NCI-H1048 (cell line): ENCODE results near the gene LRRC1.
"Not testable (repeated sequence)": the region's sequence is repeated elsewhere in the genome, so short reads cannot be mapped to it uniquely, and the experiment has no call there.

Experiments used
- DNase-seq: peaks from one replicate; lab custom pipeline; 2025; lab: John Stamatoyannopoulos, UW

The LRRC1 gene

GRCh38 chr6:53792973-53793317 lies 1.9 kb upstream of the LRRC1 start:
- no peak for DNase-seq

- DNase-seq, result peak; percentile 31
Measured at GRCh38 chr6:53793318-53794136, 1.3 kb upstream of the LRRC1 start.

- no peak for DNase-seq
Measured at GRCh38 chr6:53794137-53794719, 577 bp upstream of the LRRC1 start.

GRCh38 chr6:53795340-53795701 lies 516 bp downstream of the LRRC1 start:
- DNase-seq, result no peak

GRCh38 chr6:53795702-53796450 lies 1.1 kb downstream of the LRRC1 start:
- DNase-seq, result no peak

- no peak for DNase-seq
Measured at GRCh38 chr6:53796451-53796780, 1.6 kb downstream of the LRRC1 start.

GRCh38 chr6:53796791-53797190 lies 2.0 kb downstream of the LRRC1 start:
- no peak for DNase-seq

GRCh38 chr6:53797304-53797703 lies 2.5 kb downstream of the LRRC1 start:
- no peak for DNase-seq

GRCh38 chr6:53799340-53799739 lies 4.5 kb downstream of the LRRC1 start:
- no peak for DNase-seq

GRCh38 chr6:53801022-53801421 lies 6.2 kb downstream of the LRRC1 start:
- DNase-seq, result no peak

- DNase-seq, result no peak
Measured at GRCh38 chr6:53802582-53802981, 7.8 kb downstream of the LRRC1 start.

GRCh38 chr6:53803081-53803860 lies 8.5 kb downstream of the LRRC1 start:
- no peak for DNase-seq

GRCh38 chr6:53805016-53805415 lies 10.2 kb downstream of the LRRC1 start:
- no peak for DNase-seq

GRCh38 chr6:53805725-53806124 lies 10.9 kb downstream of the LRRC1 start:
- no peak for DNase-seq

GRCh38 chr6:53807606-53808005 lies 12.8 kb downstream of the LRRC1 start:
- DNase-seq, result not testable (repeated sequence)

GRCh38 chr6:53808302-53808881 lies 13.6 kb downstream of the LRRC1 start:
- DNase-seq, result no peak

GRCh38 chr6:53809691-53810090 lies 14.9 kb downstream of the LRRC1 start:
- no peak for DNase-seq

- no peak for DNase-seq
Measured at GRCh38 chr6:53811082-53811481, 16.3 kb downstream of the LRRC1 start.

GRCh38 chr6:53811746-53812145 lies 16.9 kb downstream of the LRRC1 start:
- no peak for DNase-seq

- DNase-seq, result no peak
Measured at GRCh38 chr6:53813096-53813495, 18.3 kb downstream of the LRRC1 start.

GRCh38 chr6:53813801-53814200 lies 19.0 kb downstream of the LRRC1 start:
- no peak for DNase-seq

- no peak for DNase-seq
Measured at GRCh38 chr6:53814353-53814752, 19.5 kb downstream of the LRRC1 start.
